Kidney tubule cell (primary cell): ENCODE results near the gene ABCC8.
A peak's percentile ranks its signal among the peaks of the same experiment; 100 is the strongest.

Experiments
- DNase-seq: peaks from one replicate; pipeline ENCODE4 v3.0.0-alpha.2; 2018; ENCODE audit warnings: low spot score

The ABCC8 gene

GRCh38 chr11:17386331-17387084 lies 90.1 kb downstream of the ABCC8 start:
- DNase-seq: peak; percentile 62

GRCh38 chr11:17385926-17386325 lies 90.7 kb downstream of the ABCC8 start:
- DNase-seq: no peak

GRCh38 chr11:17385492-17385891 lies 91.2 kb downstream of the ABCC8 start:
- DNase-seq: no peak

DNA sequence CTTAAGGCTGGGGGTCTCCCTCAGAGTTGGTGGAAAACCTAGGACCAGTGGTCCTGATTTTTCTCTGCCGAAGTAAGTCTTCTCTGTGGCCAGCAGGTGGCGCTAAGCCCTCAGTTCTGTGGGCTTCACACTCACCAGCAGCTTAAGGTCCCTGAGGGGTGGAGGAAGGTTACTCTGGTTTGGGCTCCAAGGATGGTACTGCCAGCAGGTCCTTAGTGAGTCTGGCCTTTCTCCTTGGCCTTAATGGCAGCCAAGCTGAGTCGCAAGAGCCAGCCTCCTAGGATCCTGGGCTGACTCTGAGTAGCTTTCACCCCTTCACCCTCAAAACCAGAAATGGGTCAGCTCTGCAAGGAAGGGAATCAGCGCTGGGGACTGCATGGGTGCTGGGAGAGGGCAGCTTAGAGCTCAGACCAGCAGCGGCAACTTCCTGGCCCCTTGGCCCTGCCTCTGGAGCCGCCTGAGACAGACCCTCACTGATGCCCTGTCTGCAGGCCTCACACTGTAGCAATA lies 92.6 kb downstream of the ABCC8 start:
- peak; percentile 77 for DNase-seq

GRCh38 chr11:17383461-17383860 lies 93.2 kb downstream of the ABCC8 start:
- DNase-seq: peak; percentile 13

DNA sequence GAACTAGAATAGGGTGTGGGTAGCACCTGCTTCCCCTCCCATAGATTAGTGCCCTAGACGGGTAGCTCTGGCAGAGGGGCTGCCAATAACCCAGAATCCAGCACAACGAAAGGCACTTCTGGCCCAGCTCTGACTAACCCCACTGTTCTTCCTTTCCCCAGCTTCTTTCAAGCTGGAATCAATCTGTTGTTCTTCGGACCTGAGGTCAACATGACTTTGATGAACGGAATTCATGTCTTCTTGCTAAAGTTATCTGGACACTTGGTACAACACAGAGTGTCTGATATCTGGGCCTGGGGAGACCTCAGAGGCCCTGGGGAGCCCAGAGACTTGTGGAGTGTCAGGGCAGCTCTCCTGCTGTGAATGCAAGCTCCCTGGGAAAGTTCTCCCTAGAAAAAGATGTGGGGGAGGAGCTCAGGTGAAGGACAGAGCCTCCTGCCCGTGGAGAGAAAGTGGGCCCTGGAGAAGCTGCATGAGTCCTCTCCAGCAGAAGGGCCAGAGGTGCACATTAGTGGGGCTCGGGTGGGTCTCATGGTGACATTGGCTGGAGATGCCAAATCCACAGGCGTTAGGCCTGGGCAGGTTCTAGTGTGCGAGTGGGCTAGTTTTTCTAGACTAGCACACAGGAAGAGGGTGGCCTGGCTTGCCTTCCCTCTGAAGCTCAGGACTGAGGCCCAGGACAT lies 94.5 kb downstream of the ABCC8 start:
- no peak for DNase-seq

DNA sequence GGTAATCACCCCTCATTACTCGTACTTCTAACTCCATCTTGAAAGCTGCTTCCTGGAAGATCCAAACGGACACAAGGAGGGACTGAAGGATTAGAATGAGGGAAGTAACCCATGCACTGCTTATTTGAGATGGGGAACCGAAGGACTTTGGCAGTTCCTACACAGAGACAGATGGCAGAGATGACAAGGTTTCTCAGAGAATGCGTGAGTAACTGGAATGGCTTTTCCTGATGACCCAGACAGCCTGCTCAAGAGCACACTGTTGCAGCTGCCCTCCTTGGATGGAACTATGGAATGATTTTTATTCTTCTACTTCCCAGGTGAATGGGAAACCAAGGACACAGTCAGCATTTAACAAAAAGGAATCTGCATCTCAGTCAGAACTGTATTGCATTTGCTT lies 95.5 kb downstream of the ABCC8 start:
- peak; percentile 19 for DNase-seq

DNA sequence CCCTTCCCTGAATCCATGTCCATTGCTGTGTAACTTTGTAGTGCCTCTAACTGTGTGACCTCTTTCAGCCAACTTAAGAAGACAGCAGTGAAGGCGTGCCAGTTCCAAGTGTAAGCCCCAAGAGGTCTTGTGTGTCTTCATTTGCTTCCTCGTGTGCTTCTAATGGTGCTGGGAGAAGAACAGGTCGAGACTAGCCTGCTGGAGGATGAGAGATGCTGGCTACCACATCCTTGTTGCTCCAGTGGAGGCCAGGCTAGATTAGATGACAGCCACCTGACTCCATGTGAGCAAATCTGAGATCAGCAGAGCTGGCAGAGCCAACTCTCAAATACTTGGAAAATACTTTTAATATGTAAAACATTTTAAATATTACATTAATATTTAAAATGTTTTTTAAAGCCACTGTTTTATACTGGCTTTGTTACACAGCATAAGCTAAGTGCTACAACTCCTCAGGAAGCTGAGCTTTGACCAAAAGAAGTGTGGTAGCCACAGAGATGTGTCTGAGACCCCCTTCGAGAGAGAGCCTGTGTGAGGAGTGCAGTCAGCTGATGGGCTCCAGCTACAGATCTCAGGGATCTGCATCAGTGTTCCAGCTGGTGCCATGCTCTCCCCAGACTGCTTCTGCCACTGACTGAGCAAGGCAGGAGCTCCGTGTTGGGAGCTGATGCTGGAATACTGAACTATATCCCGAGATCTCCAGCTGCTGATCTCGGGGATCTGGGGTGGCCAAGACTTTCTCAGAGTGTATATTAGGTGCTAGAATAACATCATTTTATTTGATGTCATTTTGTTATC lies 97.1 kb downstream of the ABCC8 start:
- DNase-seq: no peak

- no peak for DNase-seq
Observed at GRCh38 chr11:17378655-17379054, 98.0 kb downstream of the ABCC8 start.

DNA sequence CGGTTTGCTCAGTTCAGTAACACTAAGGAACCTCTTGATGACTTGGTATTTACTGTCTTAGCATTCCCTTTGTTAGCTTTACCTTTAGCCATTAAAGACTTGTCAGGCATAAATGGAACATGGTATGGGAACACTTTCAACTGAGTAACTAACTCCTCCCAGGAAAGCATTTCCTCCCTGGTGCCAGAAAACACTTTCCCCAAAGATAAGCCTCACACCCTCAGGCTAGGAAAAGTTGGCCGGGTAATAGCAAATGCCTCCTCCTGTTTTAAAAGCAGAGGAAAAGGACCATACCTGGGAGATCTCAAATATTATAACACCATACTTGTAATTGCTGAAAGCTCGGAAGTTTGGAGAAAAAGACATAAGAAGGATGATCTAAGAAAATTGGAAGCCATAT lies 100.2 kb downstream of the ABCC8 start:
- no peak for DNase-seq

- no peak for DNase-seq
Observed at GRCh38 chr11:17375547-17375946, 101.1 kb downstream of the ABCC8 start.

GRCh38 chr11:17371614-17372013 lies 105.0 kb downstream of the ABCC8 start:
- peak; percentile 32 for DNase-seq

DNA sequence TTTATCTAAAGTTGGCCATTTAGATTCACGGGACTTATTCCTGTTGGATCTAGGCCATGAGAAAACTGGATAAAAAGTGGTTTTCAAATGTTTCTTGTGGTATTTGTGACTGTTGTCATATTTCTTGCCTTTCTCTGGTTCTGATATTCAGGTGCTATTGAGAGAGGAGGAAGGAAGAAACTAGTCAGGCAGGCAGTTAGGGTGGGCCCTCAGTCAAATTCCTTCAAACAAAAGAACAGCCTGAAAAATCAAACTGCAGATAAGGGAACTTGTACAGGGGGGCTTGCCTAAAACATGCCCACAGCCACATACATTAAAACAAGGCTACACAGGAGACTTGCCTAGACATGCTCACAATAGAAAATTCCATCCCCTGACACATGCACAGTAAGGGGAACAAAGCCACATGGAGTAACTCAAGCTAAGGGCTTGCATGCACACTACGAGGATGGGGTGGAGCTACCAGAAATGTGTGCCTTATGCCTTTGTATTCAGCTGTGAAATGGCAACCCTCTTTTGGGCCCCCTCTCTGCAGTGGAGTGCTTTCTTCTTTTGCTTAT lies 106.9 kb downstream of the ABCC8 start:
- DNase-seq: no peak

GRCh38 chr11:17369094-17369493 lies 107.6 kb downstream of the ABCC8 start:
- DNase-seq: peak; percentile 33

DNA sequence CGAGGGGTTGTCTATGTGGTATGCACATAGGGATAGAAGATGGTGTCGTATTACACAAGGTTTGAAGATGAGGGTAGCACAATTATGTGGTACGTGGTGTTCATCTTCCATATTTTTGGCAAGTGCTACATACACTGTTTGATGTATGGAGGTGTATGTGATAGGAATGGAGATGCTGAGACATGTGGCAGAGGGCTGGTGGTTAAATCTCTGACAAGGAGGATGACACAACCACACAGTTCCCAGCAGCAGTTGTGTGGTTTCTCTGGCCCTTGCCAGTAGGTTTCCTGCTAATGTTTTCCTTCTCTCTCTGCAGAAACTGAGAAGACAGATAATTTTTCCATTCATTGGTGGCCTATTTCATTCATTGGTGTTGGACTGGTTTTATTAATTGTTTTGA lies 108.1 kb downstream of the ABCC8 start:
- no peak for DNase-seq

- no peak for DNase-seq
Observed at GRCh38 chr11:17366495-17366894, 110.2 kb downstream of the ABCC8 start.

DNA sequence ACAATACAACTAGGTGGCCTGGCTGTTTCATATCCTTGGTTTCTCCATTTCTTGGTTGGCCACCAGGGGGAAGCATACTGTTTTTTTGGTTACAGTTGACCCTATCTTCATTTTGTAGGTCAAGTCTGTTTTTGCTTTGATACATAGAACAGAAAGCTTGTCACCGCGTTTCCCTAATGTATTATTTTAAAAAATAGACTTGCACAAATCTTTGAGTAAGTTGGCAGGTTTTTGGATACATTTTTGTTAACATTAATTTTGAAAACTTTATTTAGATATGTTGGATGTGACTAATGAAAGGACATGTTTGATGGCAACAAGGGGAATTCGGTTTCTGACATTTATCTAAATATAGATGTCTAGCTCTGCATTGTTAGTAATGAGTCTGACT lies 122.0 kb downstream of the ABCC8 start:
- peak; percentile 74 for DNase-seq

GRCh38 chr11:17353821-17354600 lies 122.6 kb downstream of the ABCC8 start:
- no peak for DNase-seq

- DNase-seq: peak; percentile 75
Observed at GRCh38 chr11:17352950-17353820, 123.5 kb downstream of the ABCC8 start.

DNA sequence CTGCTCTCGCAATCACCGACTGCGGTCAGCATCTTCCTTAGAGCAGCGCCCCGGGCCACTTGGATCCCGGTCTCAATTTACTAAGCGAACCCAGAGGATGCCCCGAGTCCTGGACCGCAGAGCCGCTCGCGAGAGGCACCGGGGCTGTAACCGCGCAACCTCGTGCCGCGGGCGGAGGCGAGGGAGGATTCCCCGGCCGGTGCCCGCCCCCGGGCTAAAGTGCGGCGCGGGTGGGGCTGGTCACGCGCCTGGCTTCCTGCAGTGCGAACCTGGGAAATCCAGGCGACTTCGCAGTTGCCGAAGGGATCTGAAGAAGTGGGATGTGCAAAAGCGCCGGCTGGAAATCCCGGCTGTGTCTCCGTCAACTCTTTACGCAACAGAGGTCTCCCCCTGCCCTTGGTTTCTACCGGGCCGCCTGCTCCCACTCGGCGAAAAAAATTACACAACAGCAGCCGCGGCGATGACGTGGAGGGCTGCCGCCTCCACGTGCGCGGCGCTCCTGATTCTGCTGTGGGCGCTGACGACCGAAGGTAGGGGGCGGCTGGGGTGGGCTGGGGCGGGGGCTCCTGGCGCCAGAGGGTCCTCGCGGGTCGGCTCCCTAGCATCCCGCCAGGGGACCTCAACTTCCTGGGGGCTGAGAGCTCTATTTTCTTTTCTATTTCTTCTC lies 125.0 kb downstream of the ABCC8 start, which contains the start of gene NCR3LG1:
Gene NCR3LG1, plus strand, starts transcription at position 291 of the 667 bp plus-strand sequence. Its CDS starts 170 bp downstream, at position 461.
- DNase-seq: peak; percentile 38
